HG02840 (cell line): ENCODE data around the gene C3orf70.

Experiments used
- ATAC-seq: cut with Tn5 transposase; IDR thresholded peaks from one replicate; pipeline ENCODE4 v1.9.1; 2021; ENCODE audit warnings: mild to moderate bottlenecking, moderate library complexity, moderate number of reproducible peaks; ENCODE audit not compliant: unreplicated experiment, low FRiP score

Gene C3orf70, protein sequence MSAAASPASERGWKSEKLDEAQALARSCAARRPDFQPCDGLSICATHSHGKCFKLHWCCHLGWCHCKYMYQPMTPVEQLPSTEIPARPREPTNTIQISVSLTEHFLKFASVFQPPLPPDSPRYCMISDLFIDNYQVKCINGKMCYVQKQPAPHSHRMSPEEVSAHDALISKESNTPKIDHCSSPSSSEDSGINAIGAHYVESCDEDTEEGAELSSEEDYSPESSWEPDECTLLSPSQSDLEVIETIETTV

DNA sequence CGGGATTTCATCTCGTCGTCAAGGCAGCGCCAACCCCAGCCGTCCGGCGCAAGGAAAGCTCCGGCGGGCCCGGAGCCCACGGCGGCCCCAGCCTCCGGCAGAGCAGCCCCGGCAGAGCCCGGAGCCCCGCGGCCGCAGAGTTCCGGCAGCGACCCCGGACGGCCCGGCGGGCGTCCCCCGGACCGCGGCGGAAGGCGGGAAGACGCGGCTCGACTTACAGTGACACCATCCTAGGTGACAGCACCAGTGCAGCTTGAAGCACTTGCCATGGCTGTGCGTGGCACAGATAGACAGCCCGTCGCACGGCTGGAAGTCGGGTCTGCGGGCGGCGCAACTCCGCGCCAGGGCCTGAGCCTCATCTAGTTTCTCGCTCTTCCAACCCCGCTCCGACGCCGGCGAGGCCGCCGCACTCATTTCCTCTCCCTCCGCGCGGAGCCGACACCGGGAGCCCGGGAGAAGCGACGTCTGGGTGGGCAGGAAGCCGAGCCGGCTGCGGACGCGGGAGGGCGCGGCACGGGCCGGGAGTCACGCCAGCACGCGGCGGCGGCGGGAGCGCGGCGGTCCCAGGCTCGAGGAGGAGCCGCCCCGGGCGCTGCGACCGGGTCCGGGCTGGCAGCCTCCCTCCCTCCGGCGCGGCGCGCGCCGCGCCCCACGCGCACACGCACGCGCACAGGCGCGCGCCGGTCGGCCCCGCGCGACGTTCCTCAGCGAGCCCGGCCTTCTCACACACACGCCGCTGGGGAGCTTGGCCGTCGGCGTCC lies at the start of gene C3orf70:
C3orf70 (minus strand) TSS at position 651 of the 761 bp plus-strand sequence; CDS start at position 414, 237 bp downstream.
- no peak for ATAC-seq

DNA sequence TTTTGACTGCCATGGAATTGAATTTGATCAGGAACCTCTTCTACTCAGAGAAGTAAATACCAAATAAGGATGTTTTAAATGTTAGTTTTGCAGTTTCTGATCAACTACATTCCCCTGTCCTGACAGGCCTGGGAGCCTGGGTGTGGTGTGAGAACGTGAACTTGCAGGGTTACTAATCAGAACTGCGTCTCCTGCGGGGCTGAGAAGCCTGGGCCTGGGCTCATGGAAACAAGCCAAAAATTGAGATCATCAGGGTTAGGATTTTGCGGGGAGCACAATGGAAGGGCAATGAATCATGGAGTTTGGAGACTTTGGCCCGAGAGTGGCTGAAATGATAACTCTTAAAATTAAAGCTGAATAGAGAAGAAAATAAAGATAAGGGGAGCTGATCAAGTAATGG lies 47.8 kb upstream of the C3orf70 start:
- ATAC-seq, result no peak

DNA sequence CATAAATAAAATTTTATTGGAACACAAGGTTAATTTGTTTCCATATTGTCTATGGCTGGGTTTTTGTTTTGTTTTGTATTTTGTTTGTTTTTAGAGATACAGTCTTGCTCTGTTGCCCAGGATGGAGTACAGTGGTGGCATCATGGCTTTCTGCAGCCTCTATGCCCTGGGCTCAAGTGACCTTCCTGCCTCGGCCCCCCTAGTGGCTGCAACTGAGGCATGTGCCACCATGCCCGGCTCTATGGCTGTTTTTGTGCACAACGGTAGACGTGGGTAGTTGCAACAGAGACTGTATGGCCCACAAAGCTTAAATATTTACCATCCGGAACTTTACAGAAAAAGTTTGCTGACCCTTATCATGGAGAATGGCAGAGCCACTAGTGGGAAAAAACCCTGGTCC lies 46.8 kb upstream of the C3orf70 start:
- no peak for ATAC-seq

DNA sequence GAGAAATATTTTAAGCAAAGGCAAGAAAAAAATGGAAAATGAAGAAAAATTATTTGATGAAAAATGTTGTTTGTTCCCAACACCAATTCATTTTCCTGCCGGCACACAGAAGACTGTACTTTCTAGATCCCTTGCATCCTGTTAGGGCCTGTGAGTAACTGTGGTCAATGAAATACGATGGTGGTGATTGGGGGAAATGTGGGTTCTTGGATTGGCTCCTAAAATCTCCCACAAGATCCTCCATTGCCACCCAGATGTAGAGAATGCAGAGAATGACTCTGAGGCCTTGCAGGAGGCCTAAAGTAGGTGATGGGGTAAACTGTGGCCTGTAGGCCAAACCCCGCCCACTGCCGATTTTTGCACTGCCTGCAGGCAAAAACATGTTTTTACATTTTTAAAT lies 46.3 kb upstream of the C3orf70 start:
- no peak for ATAC-seq

DNA sequence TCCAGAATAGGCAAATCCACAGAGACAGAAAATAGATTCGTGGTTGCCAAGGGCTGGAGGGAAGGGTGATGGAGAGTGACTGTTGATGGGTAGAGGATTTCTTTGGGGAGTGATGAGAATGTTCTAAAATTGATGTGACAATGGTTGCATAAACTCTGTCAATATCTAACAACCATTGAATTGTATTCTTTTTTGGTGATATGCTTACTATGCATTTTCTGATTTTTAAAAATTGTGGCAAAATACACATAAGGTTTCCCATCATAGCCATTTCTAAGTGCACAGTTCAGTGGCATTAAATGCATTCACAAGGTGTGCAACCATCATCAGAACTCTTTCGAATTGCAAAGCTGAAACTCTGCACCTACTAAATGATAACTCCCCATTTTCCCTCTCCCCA lies 44.2 kb upstream of the C3orf70 start:
- ATAC-seq, result no peak

DNA sequence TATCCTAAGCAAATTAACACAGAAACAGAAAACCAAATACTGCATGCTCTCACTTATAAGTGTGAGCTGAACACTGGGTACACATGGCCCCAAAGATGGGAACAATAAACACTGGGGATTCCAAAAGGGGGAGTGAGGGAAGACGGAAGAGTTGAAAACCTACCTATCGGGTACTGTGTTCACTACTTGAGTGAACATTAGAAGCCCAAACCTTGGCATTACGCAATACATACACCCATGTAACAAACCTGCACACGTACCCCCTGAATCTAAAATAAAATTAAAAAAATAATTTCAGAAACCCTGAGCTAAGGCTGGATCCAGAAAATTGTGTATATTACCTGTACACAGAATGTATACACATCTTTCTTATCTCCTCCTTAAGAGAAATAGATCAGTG lies 42.8 kb upstream of the C3orf70 start:
- ATAC-seq, result no peak

DNA sequence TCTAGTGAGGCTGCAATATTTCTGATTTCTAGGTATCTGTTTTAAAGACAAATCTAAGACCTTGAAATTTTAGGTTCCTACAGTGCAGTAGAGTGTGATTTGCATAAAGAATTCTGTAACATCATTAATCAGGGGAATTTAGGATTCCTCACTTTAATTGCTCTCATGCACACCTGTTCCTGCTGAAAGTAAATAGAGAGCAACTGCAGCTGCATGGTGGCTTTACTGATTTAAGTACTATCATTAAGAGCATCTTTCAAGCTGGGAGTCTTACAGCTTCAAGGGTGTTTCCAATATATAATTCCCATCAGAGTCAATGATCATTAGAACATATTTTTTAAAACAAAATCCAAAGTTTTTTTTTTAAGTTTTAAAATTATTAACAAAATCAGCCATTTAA lies 36.0 kb upstream of the C3orf70 start:
- ATAC-seq, result no peak

DNA sequence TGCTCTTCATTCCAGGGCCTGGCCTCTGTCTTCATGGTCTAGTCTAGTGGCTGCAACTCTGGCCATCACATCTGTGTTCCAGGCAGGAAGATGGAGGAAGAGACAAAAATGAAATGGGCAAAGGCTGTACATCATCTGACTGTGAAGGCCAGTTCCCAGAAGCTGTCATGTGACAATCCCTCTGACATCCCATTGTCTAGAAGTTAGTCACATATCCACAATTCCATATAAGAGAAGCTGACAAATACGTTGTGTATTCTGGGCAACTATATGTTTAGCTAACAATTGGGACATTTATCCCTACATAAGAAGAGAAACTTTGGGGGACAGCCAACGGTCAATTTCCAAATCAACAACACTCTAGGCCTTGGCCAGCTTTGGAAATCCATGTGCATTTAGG lies 34.5 kb upstream of the C3orf70 start:
- ATAC-seq, result no peak

DNA sequence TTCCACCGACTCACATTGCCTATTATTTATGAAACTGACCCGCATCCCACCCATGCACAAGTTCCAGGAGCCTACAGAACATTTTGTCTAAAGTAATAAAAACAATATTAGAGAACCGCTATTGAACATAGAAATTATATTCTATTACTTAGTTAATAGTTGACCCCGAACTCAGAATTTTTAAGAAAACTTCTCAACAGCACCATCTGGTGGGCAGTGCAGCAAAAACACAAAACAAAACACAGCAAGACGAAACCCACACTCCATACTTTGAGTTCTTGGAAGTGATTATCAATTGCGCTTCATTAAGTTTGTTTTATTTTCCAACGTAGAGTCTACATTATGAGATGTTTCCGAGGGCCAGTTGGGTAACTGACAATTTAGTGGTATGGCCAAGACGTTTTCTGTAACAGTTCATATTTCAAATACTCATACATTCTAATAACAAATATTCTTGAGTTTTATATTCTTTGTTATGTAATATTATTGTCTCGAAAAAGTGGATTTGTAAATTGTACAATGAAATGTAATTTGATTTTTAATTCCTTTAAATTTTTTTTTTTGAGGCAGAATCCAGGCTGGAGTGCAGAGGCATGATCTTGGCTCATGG lies 24.0 kb upstream of the C3orf70 start:
- ATAC-seq, result no peak

DNA sequence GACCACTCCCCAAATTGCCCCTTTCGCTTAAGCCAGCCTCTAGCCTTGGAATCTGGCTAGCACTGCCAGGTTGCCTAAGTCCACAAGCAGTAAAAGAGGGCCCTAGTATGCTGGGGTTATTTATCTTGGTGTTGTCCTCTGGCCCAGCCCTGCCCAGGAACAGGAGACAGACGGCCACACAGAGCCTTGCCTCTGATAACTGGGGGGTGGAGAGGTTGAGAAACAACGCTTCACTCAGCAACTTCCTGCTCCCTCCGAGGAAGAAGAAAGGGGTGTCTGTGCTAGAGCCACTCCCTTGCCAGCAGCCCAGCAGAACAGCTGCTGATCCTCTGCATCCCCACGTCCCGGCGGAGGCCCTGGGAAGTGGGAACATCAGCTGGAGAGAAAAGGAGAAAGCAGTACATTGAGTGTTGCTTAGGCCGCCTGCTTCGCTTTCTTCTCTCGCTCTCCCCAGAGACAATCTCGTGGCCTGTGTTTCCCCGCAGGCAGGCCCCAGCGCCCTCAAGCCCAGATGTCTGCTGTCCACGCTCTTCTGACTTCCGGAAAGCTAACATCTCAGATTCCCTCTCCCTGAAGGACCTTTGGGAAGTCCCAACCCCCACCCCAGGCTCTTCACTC lies 22.6 kb upstream of the C3orf70 start:
- ATAC-seq, result peak; percentile 61

DNA sequence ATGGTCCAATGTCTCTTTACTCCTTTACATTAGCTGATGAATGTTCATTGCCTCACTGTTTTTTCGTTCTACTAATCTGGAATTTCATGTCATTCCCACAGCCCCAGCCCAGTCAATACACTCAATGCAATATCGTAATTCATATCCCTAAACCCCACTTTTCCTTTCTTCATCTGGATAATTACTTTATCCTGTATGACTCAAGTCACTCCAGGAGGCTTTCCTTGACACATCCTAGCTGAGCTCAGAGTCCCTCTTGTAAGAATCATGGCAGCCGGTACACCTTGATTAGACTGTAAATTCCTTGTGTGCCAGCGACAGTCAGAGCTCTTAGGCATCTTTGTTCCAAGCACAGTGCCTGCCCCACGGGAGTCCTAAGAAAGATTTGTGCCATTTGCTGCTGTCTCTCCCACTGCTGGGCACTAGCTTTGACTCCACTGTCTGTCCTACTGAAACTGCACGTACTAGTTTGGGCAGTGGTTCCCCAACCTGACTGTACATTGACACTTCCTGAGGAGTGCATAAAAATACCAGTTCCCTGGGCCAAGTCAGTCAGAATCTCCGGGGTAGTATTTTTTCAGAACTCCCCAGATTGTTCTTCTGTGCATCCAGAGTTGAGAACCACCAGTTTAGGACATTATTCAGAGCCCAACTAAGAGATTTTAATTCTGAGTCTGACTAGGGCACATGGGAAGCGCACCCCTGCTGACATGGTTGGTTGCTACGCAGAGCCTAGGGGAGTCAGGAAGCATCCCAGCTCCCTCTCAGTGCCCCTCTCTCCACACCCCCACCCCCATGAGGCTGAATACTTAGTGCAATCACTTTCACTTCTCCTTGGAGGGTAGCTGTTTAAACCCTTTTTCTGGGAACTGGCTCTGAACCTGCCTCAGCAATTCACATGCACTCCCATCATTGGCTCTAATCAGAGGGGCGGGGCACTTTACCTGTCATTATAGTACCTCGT lies 19.5 kb upstream of the C3orf70 start:
- no peak for ATAC-seq

DNA sequence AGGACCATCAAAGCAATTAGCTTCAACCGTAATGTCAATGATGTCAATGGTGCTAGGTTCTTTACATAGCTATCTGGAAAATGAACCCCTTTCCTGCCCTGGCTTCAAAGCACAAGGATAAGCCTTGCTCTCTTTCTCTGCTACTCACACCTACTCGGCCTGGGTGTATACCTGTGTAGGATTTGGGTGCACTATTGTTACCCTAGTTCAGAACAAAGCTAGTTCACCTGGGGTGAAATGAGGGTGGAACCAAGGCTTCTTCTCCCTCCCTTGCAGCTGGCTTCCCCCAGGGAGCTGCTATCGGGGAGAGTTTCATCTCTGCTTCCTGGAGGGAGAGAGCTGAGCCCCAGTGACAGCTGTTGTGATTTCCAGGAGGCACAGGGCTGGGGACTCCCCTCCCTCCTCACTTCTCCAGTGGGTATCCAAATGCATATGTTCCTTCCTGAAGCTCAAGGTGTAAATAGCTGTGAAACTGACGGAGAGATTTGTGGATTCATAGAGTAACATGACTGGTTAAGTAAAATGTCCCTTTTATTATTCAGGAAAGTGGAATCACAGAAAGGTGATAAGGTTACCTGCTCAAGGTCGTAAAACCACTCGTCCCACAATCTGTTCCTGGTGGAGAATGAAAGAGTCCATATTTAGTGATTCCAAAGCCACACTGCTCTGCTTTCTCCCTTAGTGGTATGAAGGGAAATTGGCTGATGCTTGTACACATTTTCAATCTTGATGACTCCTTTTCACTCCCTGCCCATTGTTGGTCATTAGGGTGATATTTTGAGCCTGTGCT lies 11.8 kb upstream of the C3orf70 start:
- no peak for ATAC-seq

DNA sequence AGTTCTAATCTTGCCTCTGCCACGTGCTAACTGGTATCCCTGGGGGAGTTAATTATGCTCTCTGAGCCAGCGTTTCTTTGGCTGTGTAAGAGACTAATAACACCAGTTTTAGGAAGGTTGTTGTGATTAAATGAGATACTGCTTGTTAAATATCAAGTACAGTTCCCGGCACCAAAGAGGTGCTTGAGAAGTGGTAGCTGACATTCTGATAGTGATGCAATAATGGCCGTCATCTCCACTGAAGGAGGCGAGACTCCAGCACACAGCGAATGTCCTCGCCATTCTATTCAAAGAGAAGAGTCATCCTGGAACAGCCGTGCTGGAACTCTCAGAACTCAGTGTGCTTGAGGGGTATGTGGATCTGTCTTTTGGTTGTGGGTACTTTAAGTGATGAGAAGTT lies 9.8 kb upstream of the C3orf70 start:
- ATAC-seq, result no peak

DNA sequence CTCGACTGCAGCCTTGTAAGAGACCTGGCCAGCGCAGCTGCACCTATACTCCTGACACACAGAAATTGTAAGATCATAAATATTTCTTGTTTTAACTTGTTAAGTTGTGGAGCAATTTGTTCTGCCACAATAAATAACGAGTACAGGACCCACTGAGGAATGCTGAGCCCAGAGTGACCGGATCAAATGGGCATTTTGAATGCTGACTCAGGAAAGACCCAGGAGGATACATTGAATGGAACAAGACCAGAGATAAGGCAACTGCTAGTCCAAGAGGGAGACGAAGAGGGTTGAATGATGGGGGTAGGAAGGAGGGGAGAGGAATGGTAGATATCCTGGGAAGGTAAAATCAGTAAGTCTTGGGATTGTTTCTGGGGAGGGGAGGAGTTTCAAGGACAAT lies 8.9 kb upstream of the C3orf70 start:
- ATAC-seq, result no peak

DNA sequence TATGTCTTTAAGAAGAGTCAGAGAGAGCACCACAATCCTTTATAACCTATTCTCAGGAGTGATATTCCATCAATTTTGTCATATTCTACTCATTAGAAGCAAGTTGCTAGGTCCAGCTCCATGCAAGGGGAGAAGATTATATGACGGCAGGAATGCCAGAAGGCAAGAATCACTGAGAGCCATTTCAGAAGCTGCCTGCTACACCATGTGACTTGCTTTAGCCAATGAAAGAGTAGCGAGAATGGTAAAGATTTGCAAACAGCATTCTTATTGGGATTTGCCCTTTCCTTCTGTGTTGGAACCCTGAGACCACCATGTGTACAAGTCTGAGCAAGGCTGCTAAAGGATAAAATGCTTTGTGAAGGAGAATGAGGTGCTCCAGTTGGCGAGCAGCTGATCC lies 4.5 kb upstream of the C3orf70 start:
- ATAC-seq, result no peak

DNA sequence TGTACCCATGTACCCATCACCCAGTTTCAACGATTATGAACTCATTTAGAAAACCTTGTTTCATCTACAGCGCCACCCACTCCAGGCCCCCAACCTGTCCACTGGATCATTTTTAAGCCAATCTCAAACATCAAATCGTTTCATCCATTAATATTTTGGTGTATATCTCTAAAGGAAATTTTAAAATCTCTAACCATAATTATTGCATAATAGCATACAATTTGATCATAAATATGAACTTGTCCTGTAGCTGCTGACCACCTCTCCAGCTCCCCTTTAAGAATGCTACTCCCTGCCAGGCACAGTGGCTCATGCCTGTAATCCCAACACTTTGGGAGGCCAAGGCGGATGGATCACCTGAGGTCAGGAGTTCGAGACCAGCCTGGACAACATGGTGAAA lies 2.8 kb upstream of the C3orf70 start:
- no peak for ATAC-seq

DNA sequence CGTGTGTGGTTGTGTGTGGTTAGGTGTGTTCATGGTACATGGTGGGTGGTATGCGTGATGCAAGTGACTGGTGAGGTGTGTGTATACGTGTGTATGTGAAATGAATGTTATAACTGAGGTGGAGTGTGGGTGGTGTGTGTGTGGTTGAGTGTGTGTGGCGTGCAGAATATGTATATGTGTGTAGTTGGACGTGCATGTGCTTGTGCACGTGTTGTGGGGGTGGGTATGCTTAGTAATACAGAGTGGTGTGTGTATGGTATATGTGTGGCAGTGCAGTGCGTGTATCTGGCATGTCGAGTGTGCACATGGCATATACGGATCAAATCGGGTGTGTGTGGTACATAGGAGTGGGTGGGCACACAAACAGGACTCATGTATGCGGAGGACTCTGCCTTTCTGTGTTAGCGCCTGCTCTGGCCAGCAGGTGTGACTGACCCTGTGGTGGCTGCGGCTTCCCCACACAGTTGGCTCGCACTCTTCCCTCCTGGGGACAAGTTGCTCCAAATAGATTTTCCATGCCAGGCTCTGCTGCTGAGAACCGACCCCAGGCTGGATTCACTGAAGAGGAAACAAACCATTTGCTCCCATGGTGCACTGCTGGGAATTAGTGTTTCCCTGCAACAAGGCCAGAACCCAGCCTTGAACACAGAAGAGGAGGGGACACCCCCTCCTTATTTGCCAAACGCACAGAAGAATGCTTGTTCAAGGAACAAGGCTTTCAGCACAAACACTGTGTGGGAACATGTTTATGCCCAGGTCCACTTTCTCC lies 1.2 kb upstream of the C3orf70 start:
- ATAC-seq, result no peak

DNA sequence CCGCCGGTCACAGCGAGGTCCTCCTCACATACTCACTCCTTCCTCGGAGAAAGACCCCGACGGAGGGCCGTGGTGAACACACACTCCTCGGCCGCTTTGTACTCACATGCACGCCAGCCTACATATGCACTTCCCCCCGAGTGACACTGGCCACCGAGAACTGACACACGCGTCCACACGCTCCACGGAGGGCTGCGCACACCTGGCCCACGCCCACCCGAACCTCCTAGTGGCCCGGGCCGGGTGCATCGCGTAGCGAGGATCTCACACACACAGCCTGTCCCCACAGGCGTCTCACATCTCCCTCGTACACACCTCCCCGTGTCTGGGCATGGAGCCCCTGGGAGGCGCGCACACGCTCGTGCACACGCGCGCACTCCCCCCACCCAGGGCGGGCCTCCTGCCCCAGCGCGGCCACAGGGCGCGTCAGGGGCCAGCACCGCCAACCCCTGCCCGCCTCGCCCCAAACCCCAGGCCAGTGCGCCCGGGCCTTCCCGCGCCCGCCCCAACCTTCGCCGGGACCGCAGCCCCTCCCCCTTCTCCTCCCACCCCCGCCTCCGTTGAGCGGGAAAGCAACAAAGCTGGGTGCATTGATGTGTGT lies 411 bp upstream of the C3orf70 start:
- no peak for ATAC-seq
